ENCODE results near the gene BPIFB3.
"Not testable (repeated sequence)": the region's sequence is repeated elsewhere in the genome, so short reads cannot be mapped to it uniquely, and the experiment has no call there.

BPIFB3 gene

GRCh38 chr20:33030569-33030968, 23.1 kb upstream of the BPIFB3 start:
- no peak for DNase-seq

DNA sequence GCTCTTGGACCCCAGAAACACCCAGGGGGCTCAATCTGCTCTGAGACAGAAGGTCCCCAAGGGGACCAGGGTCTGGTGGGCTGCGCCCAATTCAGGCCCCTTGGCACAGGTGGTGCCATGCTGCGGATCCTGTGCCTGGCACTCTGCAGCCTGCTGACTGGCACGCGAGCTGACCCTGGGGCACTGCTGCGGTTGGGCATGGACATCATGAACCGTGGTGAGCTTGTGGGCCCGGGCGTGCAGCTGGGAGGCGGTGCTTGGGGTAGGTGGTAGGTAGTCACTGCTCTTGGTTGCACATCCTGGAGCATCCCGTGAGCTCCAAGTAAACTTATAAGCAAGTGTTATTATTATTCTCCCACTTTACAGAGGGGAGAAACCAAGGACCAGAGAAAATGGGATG, 22.2 kb upstream of the BPIFB3 start, which contains the start of gene BPIFB6:
BPIFB6 (plus strand) TSS at position 118 of the 400 bp plus-strand sequence; CDS start at position 118, 0 bp downstream.
- no peak for DNase-seq

- no peak for DNase-seq
These were observed 21.1 kb upstream of the BPIFB3 start for GRCh38 chr20:33032555-33032954.

- DNase-seq, result no peak
These were observed 20.3 kb upstream of the BPIFB3 start for GRCh38 chr20:33033381-33033780.

DNA sequence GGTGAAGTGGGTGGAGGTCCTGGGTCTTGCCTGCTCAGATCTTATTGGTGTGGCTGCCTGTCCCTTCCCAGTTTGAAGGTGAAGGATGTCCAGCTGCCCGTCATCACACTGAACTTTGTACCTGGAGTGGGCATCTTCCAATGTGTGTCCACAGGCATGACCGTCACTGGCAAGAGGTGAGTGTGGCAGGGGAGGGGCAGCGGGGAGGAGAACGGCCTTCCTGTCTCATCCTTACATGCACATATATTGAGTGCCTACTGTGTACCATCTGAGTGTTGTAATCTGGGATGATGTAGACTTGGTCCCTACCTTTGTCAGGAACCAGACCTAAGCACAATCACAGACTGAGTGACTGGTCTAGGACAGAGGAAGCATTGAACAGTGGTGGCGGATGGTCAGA, 19.6 kb upstream of the BPIFB3 start:
- DNase-seq, result no peak

DNA sequence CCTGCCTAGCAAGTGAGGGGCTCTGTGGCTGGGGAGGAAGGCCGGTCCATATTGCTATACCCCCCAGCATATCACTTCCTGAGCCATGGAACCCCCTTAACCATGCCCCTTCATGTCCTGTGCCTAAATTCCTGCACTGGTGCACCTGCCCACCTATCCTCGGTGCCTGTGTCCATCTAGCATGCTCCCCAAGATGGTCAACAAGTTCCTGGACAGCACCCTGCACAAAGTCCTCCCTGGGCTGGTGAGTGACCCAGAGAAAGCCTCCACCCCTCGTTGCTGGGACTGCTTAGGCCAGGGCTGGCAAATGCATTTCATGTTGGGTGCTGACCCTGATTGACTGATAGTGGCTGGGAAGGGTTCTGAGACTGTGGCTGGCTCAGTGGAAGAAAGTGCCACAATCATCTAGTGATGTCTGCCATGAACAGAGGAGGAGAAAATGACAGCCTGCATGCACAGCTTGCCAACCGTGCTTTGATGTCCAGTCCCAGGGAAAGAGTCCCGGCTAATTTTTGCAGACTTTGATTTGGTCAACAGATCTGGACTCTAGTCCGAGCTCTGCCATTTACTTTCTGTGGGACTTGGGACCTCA, 18.7 kb upstream of the BPIFB3 start:
- no peak for DNase-seq

- no peak for DNase-seq
These were observed 16.2 kb upstream of the BPIFB3 start for GRCh38 chr20:33037456-33037855.

- DNase-seq, result no peak
These were observed 15.5 kb upstream of the BPIFB3 start for GRCh38 chr20:33038243-33038642.

- no peak for DNase-seq
These were observed 11.3 kb upstream of the BPIFB3 start for GRCh38 chr20:33042430-33042829.

- DNase-seq, result no peak
These were observed 10.5 kb upstream of the BPIFB3 start for GRCh38 chr20:33042983-33043730.

GRCh38 chr20:33043731-33044181, 9.9 kb upstream of the BPIFB3 start:
- DNase-seq, result no peak

DNA sequence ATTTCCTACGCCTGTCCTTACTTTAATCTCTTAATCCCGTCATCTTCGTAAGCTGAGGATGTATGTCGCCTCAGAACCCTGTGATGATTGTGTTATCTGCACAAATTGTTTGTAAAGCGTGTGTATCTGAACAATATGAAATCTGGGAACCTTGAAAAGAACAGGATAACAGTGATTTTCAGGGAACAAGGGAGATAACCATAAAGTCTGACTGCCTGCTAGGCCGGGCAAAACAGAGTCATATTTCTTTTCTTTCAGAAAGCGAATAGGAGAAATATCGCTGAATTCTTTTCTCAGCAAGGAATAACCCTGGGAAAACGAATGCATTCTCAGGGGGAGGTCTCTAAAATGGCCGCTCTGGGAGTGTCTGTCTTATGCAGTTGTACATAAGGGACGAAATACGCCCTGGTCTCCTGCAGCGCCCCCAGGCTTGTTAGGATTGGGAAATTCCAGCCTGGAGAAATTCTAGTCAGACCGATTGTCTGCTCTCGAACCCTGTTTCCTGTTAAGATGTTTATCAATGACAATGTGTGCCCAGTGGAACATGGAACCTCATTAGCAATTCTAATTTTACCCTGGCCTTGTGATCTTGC, 8.5 kb upstream of the BPIFB3 start:
- DNase-seq, result not testable (repeated sequence)

DNA sequence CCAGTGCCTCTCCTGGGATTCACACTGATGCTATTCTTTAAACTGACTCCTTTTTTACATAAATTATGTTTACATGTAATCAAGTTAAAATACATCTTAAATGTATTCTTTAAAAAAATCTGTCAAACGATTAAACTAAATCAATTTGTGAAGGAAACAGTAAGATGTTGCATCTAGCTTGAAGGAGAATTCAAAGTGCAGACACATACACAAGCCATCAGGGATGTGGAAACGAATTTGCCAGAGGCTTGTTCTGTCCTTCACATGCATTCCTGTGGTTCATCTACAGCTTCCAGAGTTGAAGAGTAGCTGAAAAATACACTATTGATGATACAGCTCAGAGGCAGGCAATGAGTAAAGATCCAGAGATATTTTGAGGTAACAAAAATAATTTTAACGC, 7.3 kb upstream of the BPIFB3 start:
- no peak for DNase-seq

DNA sequence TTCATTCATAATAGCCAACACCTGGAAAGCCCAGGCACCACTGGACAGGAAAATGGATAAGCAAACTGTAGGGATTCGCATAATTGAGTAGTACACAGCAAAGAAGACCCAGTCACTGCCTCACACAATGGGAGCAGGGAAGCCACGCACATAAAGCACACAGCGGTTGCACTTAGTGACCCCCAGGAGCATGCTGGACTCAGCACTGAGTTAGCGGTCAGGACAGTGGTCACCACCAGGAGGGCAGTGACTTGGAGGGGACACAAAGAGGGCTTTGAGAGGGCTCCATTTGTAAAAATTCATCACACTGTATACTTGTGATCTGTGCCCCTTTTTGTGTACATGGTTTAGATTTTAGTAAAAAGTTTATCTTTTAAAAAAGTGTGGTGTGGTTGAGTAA, 2.4 kb upstream of the BPIFB3 start:
- DNase-seq, result no peak

DNA sequence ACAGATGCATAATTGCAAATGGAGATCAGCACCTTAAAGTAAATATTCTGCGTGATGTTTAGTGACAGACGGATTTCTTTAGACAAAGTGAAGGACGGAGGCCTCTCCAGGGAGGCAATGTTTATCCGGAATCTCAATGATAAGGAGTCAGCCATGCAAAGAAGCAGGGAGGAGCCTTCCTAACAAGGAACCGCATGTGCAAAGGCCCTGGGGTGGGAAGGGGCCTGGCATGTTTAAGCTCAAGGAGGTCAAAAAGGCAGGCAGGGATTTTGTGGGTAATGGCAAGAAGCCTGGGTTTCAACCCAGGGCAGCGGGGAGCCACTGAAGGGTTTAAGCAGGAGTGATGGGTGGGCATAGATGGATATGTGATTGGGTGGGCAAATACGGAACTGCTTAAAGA, 678 bp downstream of the BPIFB3 start:
- no peak for DNase-seq

GRCh38 chr20:33054791-33055190, 1.1 kb downstream of the BPIFB3 start:
- no peak for DNase-seq

DNA sequence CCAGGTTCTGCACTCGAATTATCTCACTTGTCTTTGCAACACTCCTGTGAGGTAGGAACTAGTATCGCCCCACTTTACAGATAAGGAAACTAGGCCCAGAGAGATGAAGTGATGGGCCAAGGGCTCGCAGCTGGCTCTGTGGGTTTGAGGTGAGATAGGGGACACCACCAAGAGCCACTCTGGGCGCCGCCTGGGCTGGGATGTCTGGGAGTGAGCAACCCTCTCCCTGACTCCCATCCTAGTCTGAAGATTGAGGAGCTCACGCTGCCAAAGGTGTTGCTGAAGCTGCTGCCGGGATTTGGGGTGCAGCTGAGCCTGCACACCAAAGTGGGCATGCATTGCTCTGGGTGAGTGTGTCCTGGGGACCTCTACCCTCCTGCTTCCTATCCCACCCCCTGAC, 5.4 kb downstream of the BPIFB3 start:
- DNase-seq, result no peak

DNA sequence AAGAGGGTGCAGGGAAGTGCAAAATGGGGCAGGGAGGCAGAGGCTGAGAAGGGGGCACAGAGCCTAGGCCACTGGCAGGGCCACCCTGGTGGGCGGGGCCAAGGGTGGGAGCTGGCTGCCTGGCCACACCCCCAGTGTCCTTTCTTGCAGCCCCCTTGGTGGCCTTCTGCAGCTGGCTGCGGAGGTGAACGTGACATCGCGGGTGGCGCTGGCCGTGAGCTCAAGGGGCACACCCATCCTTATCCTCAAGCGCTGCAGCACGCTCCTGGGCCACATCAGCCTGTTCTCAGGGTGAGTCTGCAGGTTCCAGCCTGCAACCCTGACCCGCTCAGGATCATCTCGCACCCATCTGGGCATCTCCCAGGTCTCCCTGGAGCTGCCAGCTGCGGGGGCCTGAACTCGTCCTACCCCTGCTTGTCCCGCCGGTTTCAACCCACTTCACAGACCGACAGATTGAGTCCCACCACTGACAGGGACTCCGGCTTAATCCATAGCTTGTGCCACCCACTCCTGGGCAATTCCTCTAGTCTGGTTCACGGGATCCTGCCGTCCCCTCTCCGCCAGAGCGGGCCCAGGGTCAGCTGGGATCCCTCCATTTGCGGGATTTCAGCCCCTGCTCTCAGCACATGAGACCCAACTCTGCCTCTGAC, 6.2 kb downstream of the BPIFB3 start:
- no peak for DNase-seq

DNA sequence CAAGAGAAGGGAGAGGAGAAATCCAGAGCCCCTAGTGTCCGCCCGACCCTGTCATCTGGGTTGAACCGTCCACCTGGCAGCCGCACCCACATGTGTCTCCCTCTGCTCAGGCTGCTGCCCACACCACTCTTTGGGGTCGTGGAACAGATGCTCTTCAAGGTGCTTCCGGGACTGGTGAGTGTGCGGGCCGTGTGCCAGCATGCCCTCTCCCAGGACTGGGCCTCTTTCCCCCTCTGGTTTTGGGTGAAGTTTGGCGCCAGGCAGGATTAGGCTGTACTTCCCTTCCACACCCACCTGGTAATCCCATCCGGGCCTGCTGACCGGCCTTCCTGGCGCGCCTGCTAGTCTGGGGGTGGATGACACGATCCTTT, 7.9 kb downstream of the BPIFB3 start:
- no peak for DNase-seq

GRCh38 chr20:33062105-33062824, 8.6 kb downstream of the BPIFB3 start:
- DNase-seq, result no peak

DNA sequence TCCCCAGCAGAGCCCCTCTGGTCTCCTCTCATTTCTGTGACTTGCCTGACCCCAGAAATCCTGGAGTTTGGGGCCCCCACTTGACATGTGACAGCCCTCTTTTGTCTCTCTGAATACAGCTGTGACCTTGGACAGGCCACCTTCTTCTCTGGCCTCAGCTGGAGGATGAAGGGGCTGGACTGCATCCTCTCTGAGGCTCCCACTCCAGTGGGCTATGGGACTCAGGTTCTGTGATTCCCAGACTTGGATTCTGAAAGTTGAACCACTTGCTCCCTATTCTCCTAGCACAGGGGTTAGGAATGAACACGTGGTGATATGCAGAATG, 9.1 kb downstream of the BPIFB3 start:
- DNase-seq, result no peak

DNA sequence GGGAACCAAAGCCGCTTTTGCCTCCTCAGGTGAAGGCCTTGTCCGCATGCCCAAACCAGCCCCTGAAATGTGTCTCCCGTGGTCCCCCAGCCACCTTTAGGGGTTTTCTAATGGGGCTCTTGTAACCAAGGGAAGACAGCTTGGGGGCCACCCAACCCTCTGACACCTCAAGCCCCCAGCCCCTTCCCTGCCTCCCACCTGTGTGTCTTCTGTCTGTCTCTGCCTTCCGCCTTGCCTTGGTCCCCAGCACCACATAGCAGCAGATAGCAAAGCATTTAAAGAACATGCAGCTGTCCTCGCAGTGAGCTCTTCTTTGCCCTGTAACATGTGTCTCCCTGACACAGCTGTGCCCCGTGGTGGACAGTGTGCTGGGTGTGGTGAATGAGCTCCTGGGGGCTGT, 9.6 kb downstream of the BPIFB3 start:
- DNase-seq, result no peak

Data from central memory CD4-positive, alpha-beta T cell (primary cell).